Endodermal cell (in vitro differentiated cells): ENCODE measurements around the gene MRPS10. TPM values are rescaled to one million over a fixed set of nuclear protein-coding genes. Genes with fewer than 3 reads are reported as not detected.

Experiments
- DNase-seq: peaks from one replicate; pipeline ENCODE4 v3.0.0-alpha.2; 2017
- H3K27ac ChIP-seq: 2 replicates; pipeline ENCODE4 v1.5.1; 2013; ENCODE audit warnings: mild to moderate bottlenecking, low read depth, low read length, moderate library complexity
- H3K27me3 ChIP-seq: 2 replicates; pipeline ENCODE4 v1.6.1; 2013; ENCODE audit warnings: mild to moderate bottlenecking, low read length, moderate library complexity; ENCODE audit not compliant: insufficient read depth, control insufficient read depth, poor library complexity, severe bottlenecking
- H3K36me3 ChIP-seq: 2 replicates; pipeline ENCODE4 v1.7.0; 2013; ENCODE audit warnings: mild to moderate bottlenecking, low read length, moderate library complexity; ENCODE audit not compliant: control insufficient read depth, insufficient read depth
- H3K4me1 ChIP-seq: one replicate; pipeline ENCODE4 v1.7.0; 2013; ENCODE audit warnings: low read length; ENCODE audit not compliant: control insufficient read depth, insufficient read depth
- H3K4me3 ChIP-seq: 2 replicates; pipeline ENCODE4 v1.5.1; 2013; ENCODE audit warnings: mild to moderate bottlenecking, low read length, moderate library complexity
- H3K9ac ChIP-seq: 2 replicates; pipeline ENCODE4 v1.6.1; 2013; ENCODE audit warnings: mild to moderate bottlenecking, low read length, moderate library complexity; ENCODE audit not compliant: poor library complexity, severe bottlenecking; ENCODE audit errors: extremely low read depth
- H3K9me3 ChIP-seq: 2 replicates; pipeline ENCODE4 v1.6.1; 2013; ENCODE audit warnings: mild to moderate bottlenecking, low read length, moderate library complexity; ENCODE audit not compliant: control insufficient read depth
- H3K27ac Mint-ChIP-seq: 2 replicates; pipeline ENCODE4 v1.8.0; 2020; ENCODE audit warnings: mixed read lengths
- H3K27me3 Mint-ChIP-seq: 2 replicates; pipeline ENCODE4 v1.8.0; 2021; ENCODE audit warnings: mild to moderate bottlenecking, mixed read lengths; ENCODE audit not compliant: insufficient read depth
- H3K36me3 Mint-ChIP-seq: 2 replicates; pipeline ENCODE4 v1.8.0; 2020; ENCODE audit warnings: low read depth, mixed read lengths
- H3K4me1 Mint-ChIP-seq: 2 replicates; pipeline ENCODE4 v1.8.0; 2020; ENCODE audit warnings: mixed read lengths
- H3K4me3 Mint-ChIP-seq: 2 replicates; pipeline ENCODE4 v1.8.0; 2020; ENCODE audit warnings: mild to moderate bottlenecking, moderate library complexity, mixed read lengths
- H3K9me3 Mint-ChIP-seq: 2 replicates; pipeline ENCODE4 v1.8.0; 2020; ENCODE audit warnings: mild to moderate bottlenecking, mixed read lengths
- whole genome bisulfite sequencing, 2 experiments: methylation state at CpG; one replicate each; pipeline versions ENCODE4 v1.1.5 to v1.1.7; 2013; ENCODE audit warnings: missing lambda C conversion rate in 2 of 2, mixed read lengths in 1 of 2; ENCODE audit not compliant: insufficient coverage in 1 of 2, insufficient read length in 1 of 2; 5-methylcytosine and 5-hydroxymethylcytosine counted together
- total RNA-seq, 2 donors: library from RNA; stranded (reverse); fragmentation: NEBNext Ultra II Directional in 1 of 2; extraction: Animal tissue kit (Norgen Biotek cat#: 25700) in 1 of 2; gene quantifications; 2 replicates in 1 of 2; 3 replicates in 1 of 2; pipeline ENCODE4 v1.2.1, GENCODE V29; 2021
- TF ChIP-seq, protein P1 (sequence below): fragments of 200-600 bp; sonication (generic); conservative IDR thresholded peaks from 2 replicates; pipeline ENCODE4 v1.5.0; 2021; ENCODE audit warnings: antibody characterized with exemption, mild to moderate bottlenecking

The MRPS10 gene
- total RNA-seq, 2 donors from 2014 or later: 33.4 to 39.6 TPM

DNA sequence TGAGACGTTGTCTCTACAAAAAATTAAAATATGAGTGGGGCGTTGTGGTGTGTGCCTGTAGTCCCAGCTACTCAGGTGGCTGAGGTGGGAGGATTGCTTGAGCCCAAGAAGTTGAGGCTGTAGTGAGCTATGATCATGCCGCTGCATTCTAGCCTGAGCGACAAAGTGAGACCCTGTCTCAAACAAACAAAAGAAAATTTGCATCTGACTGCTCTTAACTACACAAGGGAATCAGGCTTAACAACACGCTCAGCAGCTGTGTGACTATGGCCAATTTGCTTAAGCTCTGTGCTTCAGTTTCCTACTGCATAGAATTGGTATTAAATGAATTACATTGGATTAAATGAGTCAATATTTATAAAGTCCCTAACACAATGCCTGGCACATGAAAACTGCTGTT lies 24.3 kb upstream of the MRPS10 start:
- Histone ChIP-seq H3K27ac (no peak overlapping the region), H3K36me3 (no peaks in the 10 kb centered on the region), H3K9me3 (no peaks in the 10 kb centered on the region), H3K9ac (no peak overlapping the region), H3K4me1 (peaks cover 8% of the 10 kb centered on the region), H3K4me3 (no peak overlapping the region), H3K27me3 (no peaks in the 10 kb centered on the region)
- H3K27me3 Mint-ChIP-seq: no peaks in the 10 kb centered on the region
- H3K4me1 Mint-ChIP-seq: peaks cover 34% of the 10 kb centered on the region
- 47 to 49% methylated on average over 3 to 5 of the region's 5 CpGs for WGBS, 2 experiments
- TF ChIP-seq, protein P1, sequence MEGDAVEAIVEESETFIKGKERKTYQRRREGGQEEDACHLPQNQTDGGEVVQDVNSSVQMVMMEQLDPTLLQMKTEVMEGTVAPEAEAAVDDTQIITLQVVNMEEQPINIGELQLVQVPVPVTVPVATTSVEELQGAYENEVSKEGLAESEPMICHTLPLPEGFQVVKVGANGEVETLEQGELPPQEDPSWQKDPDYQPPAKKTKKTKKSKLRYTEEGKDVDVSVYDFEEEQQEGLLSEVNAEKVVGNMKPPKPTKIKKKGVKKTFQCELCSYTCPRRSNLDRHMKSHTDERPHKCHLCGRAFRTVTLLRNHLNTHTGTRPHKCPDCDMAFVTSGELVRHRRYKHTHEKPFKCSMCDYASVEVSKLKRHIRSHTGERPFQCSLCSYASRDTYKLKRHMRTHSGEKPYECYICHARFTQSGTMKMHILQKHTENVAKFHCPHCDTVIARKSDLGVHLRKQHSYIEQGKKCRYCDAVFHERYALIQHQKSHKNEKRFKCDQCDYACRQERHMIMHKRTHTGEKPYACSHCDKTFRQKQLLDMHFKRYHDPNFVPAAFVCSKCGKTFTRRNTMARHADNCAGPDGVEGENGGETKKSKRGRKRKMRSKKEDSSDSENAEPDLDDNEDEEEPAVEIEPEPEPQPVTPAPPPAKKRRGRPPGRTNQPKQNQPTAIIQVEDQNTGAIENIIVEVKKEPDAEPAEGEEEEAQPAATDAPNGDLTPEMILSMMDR: no peak
- no peak overlapping the region for H3K4me3 Mint-ChIP-seq
- H3K27ac Mint-ChIP-seq: peak overlapping the region; percentile 89
- peak; percentile 76 for DNase-seq
- H3K36me3 Mint-ChIP-seq: peaks cover 5% of the 10 kb centered on the region
- H3K9me3 Mint-ChIP-seq: no peaks in the 10 kb centered on the region

DNA sequence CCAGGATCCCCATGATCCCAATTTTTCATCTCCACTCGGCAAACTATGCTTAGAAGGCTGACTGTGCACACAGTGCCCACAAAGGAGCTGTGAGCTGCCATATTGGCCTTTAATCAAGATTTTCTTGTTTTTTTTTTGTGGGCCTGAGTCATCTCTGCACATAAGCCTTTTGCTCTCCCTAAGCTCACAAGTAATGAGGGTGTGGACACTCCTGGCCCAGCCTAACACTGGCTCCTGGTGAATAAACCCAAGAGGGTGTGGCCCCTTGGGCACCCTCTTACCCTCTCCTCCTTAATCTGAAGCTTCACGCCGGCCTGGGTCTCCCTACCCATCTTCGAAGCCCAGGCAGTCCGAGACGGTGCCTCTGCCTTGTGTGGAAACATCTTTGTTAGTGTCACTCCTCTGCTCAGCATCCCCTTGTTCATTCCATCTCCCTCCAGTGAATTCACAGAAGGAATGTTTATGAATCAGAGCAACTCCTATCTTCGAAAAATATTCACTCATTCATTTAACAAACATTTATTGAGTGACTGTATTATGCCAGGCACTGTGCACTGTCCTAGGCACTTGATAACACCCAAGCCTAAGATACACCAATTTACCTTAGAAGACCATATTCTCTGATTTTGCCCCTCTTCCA lies 22.2 kb upstream of the MRPS10 start:
- Histone ChIP-seq H3K9me3 (no peaks in the 10 kb centered on the region), H3K4me1 (peaks cover 8% of the 10 kb centered on the region), H3K36me3 (no peaks in the 10 kb centered on the region), H3K27ac (no peak overlapping the region), H3K27me3 (no peaks in the 10 kb centered on the region), H3K4me3 (no peak overlapping the region), H3K9ac (no peak overlapping the region)
- 85 to 91% methylated on average over 5 to 7 of the region's 7 CpGs for WGBS, 2 experiments
- Mint-ChIP-seq H3K36me3 (peaks cover 4% of the 10 kb centered on the region), H3K9me3 (no peaks in the 10 kb centered on the region), H3K27me3 (no peaks in the 10 kb centered on the region), H3K4me3 (peak overlapping the region; percentile 9), H3K4me1 (peaks cover 34% of the 10 kb centered on the region), H3K27ac (peak overlapping the region; percentile 86)
- TF ChIP-seq, protein P1: no peak
- DNase-seq: no peak

DNA sequence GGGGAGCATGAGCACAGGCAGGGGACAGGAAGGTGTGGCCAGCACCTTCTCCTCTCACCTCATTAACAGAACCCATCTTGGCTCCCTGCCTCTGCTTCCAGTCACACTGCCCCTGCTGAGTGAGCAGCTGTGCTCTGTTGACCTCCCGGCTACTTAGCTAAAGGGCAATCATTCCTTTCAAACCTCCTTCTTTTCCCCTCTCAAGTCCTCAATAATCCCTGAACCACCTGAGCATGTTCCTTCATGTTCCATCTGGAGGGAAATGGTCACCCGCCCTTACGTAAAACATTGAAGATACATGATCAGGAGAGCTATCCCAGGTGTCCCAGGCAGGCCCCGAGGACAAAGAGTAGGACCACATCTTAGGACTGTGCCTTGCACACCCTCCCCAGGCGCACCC lies 21.7 kb upstream of the MRPS10 start:
- no peaks in the 10 kb centered on the region for H3K9me3 Mint-ChIP-seq
- peak overlapping the region; percentile 86 for H3K27ac Mint-ChIP-seq
- WGBS, 2 experiments: 62 to 83% methylated on average over 3 to 5 of the region's 5 CpGs
- peaks cover 34% of the 10 kb centered on the region for H3K4me1 Mint-ChIP-seq
- Histone ChIP-seq H3K4me3 (no peak overlapping the region), H3K4me1 (peaks cover 8% of the 10 kb centered on the region), H3K9me3 (no peaks in the 10 kb centered on the region), H3K27ac (no peak overlapping the region), H3K9ac (no peak overlapping the region), H3K36me3 (no peaks in the 10 kb centered on the region), H3K27me3 (no peaks in the 10 kb centered on the region)
- H3K4me3 Mint-ChIP-seq: peak overlapping the region; percentile 9
- H3K36me3 Mint-ChIP-seq: peaks cover 2% of the 10 kb centered on the region
- H3K27me3 Mint-ChIP-seq: no peaks in the 10 kb centered on the region
- peak; percentile 89 for DNase-seq
- TF ChIP-seq, protein P1: no peak
